PC-3 (cell line): ENCODE results near the gene KCNQ5. TPM values are rescaled to one million over a fixed set of nuclear protein-coding genes. Genes with fewer than 3 reads are reported as not detected.
"Not testable (repeated sequence)": the region's sequence is repeated elsewhere in the genome, so short reads cannot be mapped to it uniquely, and the experiment has no call there.

Experiments used
- ATAC-seq: fragments of 200-7000 bp; cut with Tn5 transposase; 2 replicates; pipeline ENCODE4 v1.9.1; 2020; ENCODE audit warnings: mild to moderate bottlenecking, moderate library complexity
- BruUV-seq: library from RNA; stranded (reverse); fragments of 400-500 nt; replicated peaks from 2 replicates; lab custom pipeline; 2021; lab: Mats Ljungman, UMichigan
- CTCF ChIA-PET: fragments of 300-600 bp; sonication (Branson Sonifier 250); formaldehyde crosslinking; loops from one replicate; lab custom pipeline; 2022; ENCODE audit warnings: antibody characterized with exemption; lab: Charles Lee
- POLR2A ChIA-PET: fragments of 300-600 bp; sonication (Branson Sonifier 250); formaldehyde crosslinking; loops from one replicate; lab custom pipeline; 2022; ENCODE audit warnings: antibody characterized with exemption; ENCODE audit not compliant: unreplicated experiment; lab: Charles Lee
- DNase-seq: peaks from one replicate; pipeline ENCODE4 v3.0.0-alpha.2; 2015
- H2AFZ ChIP-seq: fragments of 300-600 bp; sonication (generic); 2 replicates; pipeline ENCODE4 v1.6.0; 2016; ENCODE audit warnings: antibody characterized with exemption, low read length
- H3F3A ChIP-seq: fragments of 300-600 bp; sonication (generic); one replicate; pipeline ENCODE4 v1.6.0; 2017; ENCODE audit warnings: antibody characterized with exemption, low read length, control low read depth, mild to moderate bottlenecking; ENCODE audit not compliant: unreplicated experiment
- H3K27ac ChIP-seq: fragments of 300-600 bp; sonication (generic); 2 replicates; pipeline ENCODE4 v1.5.1; 2016; ENCODE audit warnings: mild to moderate bottlenecking, low read length
- H3K27me3 ChIP-seq: fragments of 300-600 bp; sonication (generic); 2 replicates; pipeline ENCODE4 v1.6.1; 2016; ENCODE audit warnings: low read length, mixed read lengths
- H3K36me3 ChIP-seq: fragments of 300-600 bp; sonication (generic); 2 replicates; pipeline ENCODE4 v1.6.1; 2016; ENCODE audit warnings: low read depth, mixed run types, low read length, mixed read lengths
- H3K4me1 ChIP-seq: fragments of 300-600 bp; sonication (generic); 2 replicates; pipeline ENCODE4 v1.5.1; 2016; ENCODE audit warnings: low read length; ENCODE audit not compliant: insufficient read depth
- H3K4me2 ChIP-seq: fragments of 300-600 bp; sonication (generic); 2 replicates; pipeline ENCODE4 v1.6.0; 2016; ENCODE audit warnings: low read length
- H3K4me3 ChIP-seq: fragments of 300-600 bp; sonication (generic); 2 replicates; pipeline ENCODE4 v1.5.1; 2016; ENCODE audit warnings: mild to moderate bottlenecking, low read length, mixed read lengths
- H3K79me2 ChIP-seq: fragments of 300-600 bp; sonication (generic); 2 replicates; pipeline ENCODE4 v1.6.1; 2017; ENCODE audit warnings: low read length, mixed read lengths
- H3K9ac ChIP-seq: fragments of 300-600 bp; sonication (generic); 2 replicates; pipeline ENCODE4 v1.6.0; 2016; ENCODE audit warnings: mild to moderate bottlenecking, low read length
- H3K9me2 ChIP-seq: fragments of 300-600 bp; sonication (generic); replicated peaks from 2 replicates; pipeline ENCODE4 v1.6.1; 2016; ENCODE audit warnings: mixed run types, low read length, mixed read lengths
- H3K9me3 ChIP-seq: fragments of 300-600 bp; sonication (generic); 2 replicates; pipeline ENCODE4 v1.6.1; 2016; ENCODE audit warnings: low read length, mixed read lengths
- H4K20me1 ChIP-seq: fragments of 300-600 bp; sonication (generic); 2 replicates; pipeline ENCODE4 v1.6.1; 2016; ENCODE audit warnings: low read length, mixed read lengths
- EZH2 ChIP-seq: fragments of 300-600 bp; sonication (generic); IDR thresholded peaks from one replicate; pipeline ENCODE4 v1.6.1; 2017; ENCODE audit warnings: antibody characterized with exemption, mild to moderate bottlenecking, low read length; ENCODE audit not compliant: unreplicated experiment
- EZH2phosphoT487 ChIP-seq: fragments of 300-600 bp; sonication (generic); IDR thresholded peaks from 2 replicates; pipeline ENCODE4 v1.6.1; 2018; ENCODE audit warnings: mild to moderate bottlenecking, antibody characterized with exemption, low read length, borderline replicate concordance
- intact Hi-C: fragments of 100-400 bp; cut with micrococcal nuclease; formaldehyde crosslinking; loops from 2 replicates; pipeline ENCODE4 v1.9.0; 2023
- total RNA-seq: library from RNA; depleted of rRNA; stranded (reverse); fragments of >200 nt; gene quantifications from 2 replicates; pipeline ENCODE4 v1.2.3, GENCODE V29; 2014
- TF ChIP-seq, protein P1 (sequence below): fragments of 300-600 bp; sonication (generic); conservative IDR thresholded peaks from 2 replicates; pipeline ENCODE4 v1.5.1; 2017; ENCODE audit warnings: antibody characterized with exemption, low read depth, mild to moderate bottlenecking, low read length

The KCNQ5 gene
- total RNA-seq, 1 experiment from 2014 or later: not detected

DNA sequence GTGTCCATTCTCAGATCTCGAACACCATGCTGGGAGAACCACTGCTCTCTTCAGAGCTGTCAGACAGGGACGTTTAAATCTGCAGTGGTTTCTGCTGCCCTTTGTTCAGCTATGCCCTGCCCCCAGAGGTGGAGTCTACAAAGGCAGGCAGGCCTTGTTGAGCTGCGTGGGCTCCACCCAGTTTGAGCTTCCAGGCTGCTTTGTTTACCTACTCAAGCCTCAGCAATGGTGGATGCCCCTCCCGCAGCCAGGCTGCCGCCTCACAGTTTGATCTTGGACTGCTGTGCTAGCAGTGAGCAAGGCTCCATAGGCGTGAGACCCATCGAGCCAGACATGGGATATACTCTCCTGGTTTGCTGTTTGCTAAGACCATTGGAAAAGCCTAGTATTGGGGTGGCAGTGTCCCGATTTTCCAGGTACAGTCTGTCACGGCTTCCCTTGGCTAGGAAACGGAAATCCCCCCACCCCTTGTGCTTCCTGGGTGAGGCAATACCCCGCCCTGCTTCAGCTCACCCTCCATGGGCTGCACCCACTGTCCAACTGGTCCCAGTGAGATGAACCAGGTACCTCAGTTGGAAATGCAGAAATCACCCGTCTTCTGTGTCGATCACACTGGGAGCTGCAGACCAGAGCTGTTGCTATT is 362.4 kb downstream of the KCNQ5 start:
- H3K36me3 ChIP-seq, H3K9me3 ChIP-seq, H3K79me2 ChIP-seq, H3K4me2 ChIP-seq, H3K9ac ChIP-seq, CTCF ChIA-PET, H2AFZ ChIP-seq, DNase-seq, BruUV-seq, H3K4me1 ChIP-seq, H3K27me3 ChIP-seq, H4K20me1 ChIP-seq, H3K9me2 ChIP-seq, intact Hi-C loops, H3K4me3 ChIP-seq, H3K27ac ChIP-seq, ATAC-seq, H3F3A ChIP-seq, POLR2A ChIA-PET: not testable (repeated sequence)

DNA sequence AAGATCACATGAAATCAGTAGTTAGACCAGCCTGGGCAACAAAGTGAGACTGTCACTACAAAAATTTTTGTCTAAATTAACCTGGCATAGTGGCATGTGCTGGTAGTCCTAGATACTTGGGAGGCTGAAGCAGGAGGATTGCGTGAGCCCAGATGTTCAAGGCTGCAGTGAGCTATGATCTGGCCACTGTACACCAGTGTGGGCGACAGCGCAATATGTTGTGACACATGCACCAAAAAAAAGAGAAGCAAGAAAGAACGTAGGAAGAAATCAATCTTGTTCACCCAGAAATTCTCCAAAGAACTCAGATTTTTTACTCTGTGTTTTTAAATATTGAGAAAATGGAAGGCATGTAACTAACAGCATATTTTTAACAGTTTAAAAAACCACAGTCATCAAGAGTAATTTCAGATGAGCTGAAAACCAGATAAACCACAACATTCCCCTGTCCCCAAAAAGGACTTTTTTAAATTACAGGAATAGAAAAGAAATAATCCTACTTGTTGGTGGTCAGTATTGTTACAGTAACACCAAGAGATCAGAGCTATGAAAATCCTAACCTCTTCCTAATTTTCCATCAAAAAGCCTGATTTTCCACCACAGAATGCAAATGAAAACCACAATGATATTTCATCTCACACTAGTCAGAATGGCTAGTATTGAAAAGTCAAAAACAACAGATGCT is 363.3 kb downstream of the KCNQ5 start:
- no peaks in the 10 kb centered on the region for H3K4me1 ChIP-seq
- H3K27me3 ChIP-seq: no peaks in the 10 kb centered on the region
- DNase-seq (no peak), ATAC-seq (no peak)
- TF ChIP-seq EZH2: no peak
- TF ChIP-seq EZH2phosphoT487: no peak
- TF ChIP-seq, protein P1, sequence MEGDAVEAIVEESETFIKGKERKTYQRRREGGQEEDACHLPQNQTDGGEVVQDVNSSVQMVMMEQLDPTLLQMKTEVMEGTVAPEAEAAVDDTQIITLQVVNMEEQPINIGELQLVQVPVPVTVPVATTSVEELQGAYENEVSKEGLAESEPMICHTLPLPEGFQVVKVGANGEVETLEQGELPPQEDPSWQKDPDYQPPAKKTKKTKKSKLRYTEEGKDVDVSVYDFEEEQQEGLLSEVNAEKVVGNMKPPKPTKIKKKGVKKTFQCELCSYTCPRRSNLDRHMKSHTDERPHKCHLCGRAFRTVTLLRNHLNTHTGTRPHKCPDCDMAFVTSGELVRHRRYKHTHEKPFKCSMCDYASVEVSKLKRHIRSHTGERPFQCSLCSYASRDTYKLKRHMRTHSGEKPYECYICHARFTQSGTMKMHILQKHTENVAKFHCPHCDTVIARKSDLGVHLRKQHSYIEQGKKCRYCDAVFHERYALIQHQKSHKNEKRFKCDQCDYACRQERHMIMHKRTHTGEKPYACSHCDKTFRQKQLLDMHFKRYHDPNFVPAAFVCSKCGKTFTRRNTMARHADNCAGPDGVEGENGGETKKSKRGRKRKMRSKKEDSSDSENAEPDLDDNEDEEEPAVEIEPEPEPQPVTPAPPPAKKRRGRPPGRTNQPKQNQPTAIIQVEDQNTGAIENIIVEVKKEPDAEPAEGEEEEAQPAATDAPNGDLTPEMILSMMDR: no peak
- no TSS peak for BruUV-seq
- ChIA-PET POLR2A (no interaction called here), CTCF (no interaction called here)
- H3K4me2 ChIP-seq: no peak overlapping the region
- H3K9me3 ChIP-seq: no peaks in the 10 kb centered on the region
- no peak overlapping the region for H3K27ac ChIP-seq
- H3K36me3 ChIP-seq: no peaks in the 10 kb centered on the region
- no peak overlapping the region for H3K4me3 ChIP-seq
- H2AFZ ChIP-seq: no peak overlapping the region
- H3F3A ChIP-seq: no peaks in the 10 kb centered on the region
- H4K20me1 ChIP-seq: no peaks in the 10 kb centered on the region
- H3K9ac ChIP-seq: no peak overlapping the region
- H3K9me2 ChIP-seq: no peaks in the 10 kb centered on the region
- no peaks in the 10 kb centered on the region for H3K79me2 ChIP-seq
- intact Hi-C loops: no loop called here

DNA sequence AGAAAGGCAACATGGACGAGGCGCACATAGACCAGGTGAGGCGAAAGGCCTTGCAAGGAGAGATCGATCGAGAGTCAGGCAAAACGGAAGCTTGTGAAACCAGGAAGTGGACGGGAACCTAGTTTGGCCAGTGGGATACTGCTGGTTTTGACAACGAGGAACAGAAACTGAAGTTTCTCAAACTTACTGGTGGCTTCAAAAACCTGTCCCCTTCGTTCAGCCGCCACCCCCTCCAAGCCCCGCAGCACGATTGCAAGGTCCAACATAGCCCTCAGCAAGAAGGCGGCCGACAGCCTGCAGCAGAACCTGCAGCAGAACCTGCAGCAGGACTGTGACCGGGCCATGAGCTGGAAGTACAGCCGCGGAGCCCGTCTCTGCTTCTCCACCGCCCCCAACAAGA is 365.4 kb downstream of the KCNQ5 start:
- ChIA-PET POLR2A (no interaction called here), CTCF (no interaction called here)
- no peak overlapping the region for H2AFZ ChIP-seq
- H3K27ac ChIP-seq: no peak overlapping the region
- intact Hi-C loops: no loop called here
- no peak for TF ChIP-seq EZH2phosphoT487
- TF ChIP-seq, protein P1: no peak
- no peak for TF ChIP-seq EZH2
- no TSS peak for BruUV-seq
- no peaks in the 10 kb centered on the region for H3K9me2 ChIP-seq
- H3K9ac ChIP-seq: no peak overlapping the region
- H3K4me1 ChIP-seq: no peaks in the 10 kb centered on the region
- H3K4me2 ChIP-seq: no peak overlapping the region
- H3K79me2 ChIP-seq: no peaks in the 10 kb centered on the region
- H4K20me1 ChIP-seq: no peaks in the 10 kb centered on the region
- no peak overlapping the region for H3K4me3 ChIP-seq
- H3K9me3 ChIP-seq: no peaks in the 10 kb centered on the region
- H3K27me3 ChIP-seq: no peaks in the 10 kb centered on the region
- no peak for ATAC-seq
- no peaks in the 10 kb centered on the region for H3F3A ChIP-seq
- no peaks in the 10 kb centered on the region for H3K36me3 ChIP-seq
- DNase-seq: no peak
